ENCODE results near the gene ELMO1. TPM values are rescaled to one million over a fixed set of nuclear protein-coding genes. Genes with fewer than 3 reads are reported as not detected.
A peak's percentile ranks its signal among the peaks of the same experiment; 100 is the strongest.

The ELMO1 gene
- total and polyA plus RNA-seq, 10 of the 15 experiments (the other 5 are each of a cell fraction or from before 2014, with no cell fraction given): 22.6 to 85.9 (median 56.6) TPM

- TF ChIP-seq SMAD1 (IDR thresholded peaks at IDR 0.05; ENCODE audit: low read depth, partially characterized antibody) (peak; percentile 19), JUNB (IDR thresholded peaks at IDR 0.05) (peak; percentile 62), EED (IDR thresholded peaks at IDR 0.05; ENCODE audit: low read depth) (peak; percentile 92), GABPA (IDR thresholded peaks at IDR 0.05; ENCODE audit: low read depth) (no peak), ASH2L (IDR thresholded peaks at IDR 0.05; ENCODE audit: borderline replicate concordance, low read depth) (no peak), ATF7 (IDR thresholded peaks at IDR 0.05; ENCODE audit: low read depth) (peak; percentile 84), NFYA (IDR thresholded peaks at IDR 0.05; ENCODE audit: borderline replicate concordance, low read depth, low read length) (no peak), MYC (IDR thresholded peaks at IDR 0.05; ENCODE audit: insufficient read depth, insufficient read length, insufficient replicate concordance, low read length, severe bottlenecking) (no peak), RAD21 (IDR thresholded peaks at IDR 0.05; ENCODE audit: insufficient read depth, low read depth, low read length) (no peak; the same call in 1 of the 2 replicates), ATF2 (IDR thresholded peaks at IDR 0.05; ENCODE audit: low read length) (peak; percentile 81), RAD51 (IDR thresholded peaks at IDR 0.05) (no peak), SMARCA5 (IDR thresholded peaks at IDR 0.05) (no peak), BCLAF1 (IDR thresholded peaks at IDR 0.05) (no peak), DPF2 (IDR thresholded peaks at IDR 0.05) (peak; percentile 84), USF2 (IDR thresholded peaks at IDR 0.05; ENCODE audit: borderline replicate concordance, low read depth, low read length) (no peak), MYB (IDR thresholded peaks at IDR 0.05; ENCODE audit: borderline replicate concordance, low read depth, low read length) (no peak), PAX8 (IDR thresholded peaks at IDR 0.05) (no peak), PKNOX1 (IDR thresholded peaks at IDR 0.05) (peak; percentile 66), KAT2A (conservative IDR thresholded peaks at IDR 0.05; ENCODE audit: control insufficient read depth, low read depth, low read length) (no peak), ELK1 (IDR thresholded peaks at IDR 0.05; ENCODE audit: low read depth, low read length) (no peak), POLR2AphosphoS5 (IDR thresholded peaks at IDR 0.05; ENCODE audit: low read length) (peak; percentile 27; the same call in 1 of the 2 replicates), CBX3 (IDR thresholded peaks at IDR 0.05; ENCODE audit: borderline replicate concordance, low read depth) (no peak), BHLHE40 (IDR thresholded peaks at IDR 0.05; ENCODE audit: borderline replicate concordance in 1 of 2, low read depth in 2 of 2, low read length in 1 of 2) (peak in 1 of 2 experiments; percentile 57; a peak in 2 of 4 replicates)
Observed at GRCh38 chr7:37336259-37336658, 112.4 kb downstream of the ELMO1 start (continued).

Measured in GM12878 (cell line).